Keratinocyte (primary cell): ENCODE measurements around the gene GNPTG. TPM values are rescaled to one million over a fixed set of nuclear protein-coding genes. Genes with fewer than 3 reads are reported as not detected.

ENCODE experiments used
- DNase-seq: peaks from one replicate; pipeline ENCODE4 v3.0.0-alpha.2; 2011; ENCODE audit warnings: low read depth, missing footprints, low spot score
- FAIRE-seq: peaks from 2 replicates; lab custom pipeline; 2011; peaks lifted over from hg19 to GRCh38; lab: Jason Lieb, UNC
- H2AFZ ChIP-seq: 2 replicates; pipeline ENCODE4 v1.6.0; 2012; ENCODE audit warnings: low read length, control low read depth, inconsistent platforms; ENCODE audit not compliant: control insufficient read depth
- H3K27ac ChIP-seq: 2 replicates; pipeline ENCODE4 v1.5.1; 2011; ENCODE audit warnings: low read length; ENCODE audit not compliant: control insufficient read depth, insufficient read depth
- H3K27me3 ChIP-seq: 3 replicates; pipeline ENCODE4 v1.6.0; 2011; ENCODE audit warnings: low read length; ENCODE audit not compliant: control insufficient read depth, insufficient read depth; ENCODE audit errors: extremely low read depth
- H3K36me3 ChIP-seq, 2 experiments: 2 replicates in 1 of 2; 3 replicates in 1 of 2; pipeline ENCODE4 v1.5.1; 2011; ENCODE audit warnings: low read length in 2 of 2, mild to moderate bottlenecking in 1 of 2; ENCODE audit not compliant: control insufficient read depth in 2 of 2, insufficient read depth in 2 of 2; ENCODE audit errors: extremely low read depth in 1 of 2
- H3K4me1 ChIP-seq: 3 replicates; pipeline ENCODE4 v1.5.1; 2011; ENCODE audit warnings: low read length; ENCODE audit not compliant: control insufficient read depth, insufficient read depth; ENCODE audit errors: extremely low read depth
- H3K4me2 ChIP-seq: 3 replicates; pipeline ENCODE4 v1.6.0; 2011; ENCODE audit warnings: low read depth, low read length; ENCODE audit not compliant: control insufficient read depth, insufficient read depth; ENCODE audit errors: extremely low read depth
- H3K4me3 ChIP-seq, 3 experiments: fragments of 200-600 bp in 1 of 3; sonication (generic) in 1 of 3; 2 replicates in 2 of 3; 3 replicates in 1 of 3; pipeline ENCODE4 v1.5.1; 2011 to 2016; ENCODE audit warnings: low read length in 3 of 3, mild to moderate bottlenecking in 3 of 3, control low read depth in 2 of 3, inconsistent platforms in 1 of 3, low read depth in 1 of 3, mixed read lengths in 1 of 3, mixed run types in 1 of 3, moderate library complexity in 1 of 3; ENCODE audit not compliant: control insufficient read depth in 2 of 3, insufficient read depth in 2 of 3; ENCODE audit errors: extremely low read depth in 1 of 3
- H3K79me2 ChIP-seq: 2 replicates; pipeline ENCODE4 v1.6.0; 2012; ENCODE audit warnings: low read length; ENCODE audit not compliant: control insufficient read depth, insufficient read depth
- H3K9ac ChIP-seq: 3 replicates; pipeline ENCODE4 v1.6.0; 2011; ENCODE audit warnings: low read length; ENCODE audit not compliant: control insufficient read depth, insufficient read depth; ENCODE audit errors: extremely low read depth
- H3K9me1 ChIP-seq: 3 replicates; pipeline ENCODE4 v1.6.0; 2011; ENCODE audit warnings: low read length; ENCODE audit not compliant: control insufficient read depth, insufficient read depth; ENCODE audit errors: extremely low read depth
- H3K9me3 ChIP-seq: 2 replicates; pipeline ENCODE4 v1.5.1; 2012; ENCODE audit warnings: low read depth, low read length; ENCODE audit not compliant: control insufficient read depth
- H4K20me1 ChIP-seq: 3 replicates; pipeline ENCODE4 v1.6.0; 2011; ENCODE audit warnings: low read length; ENCODE audit not compliant: control insufficient read depth, insufficient read depth; ENCODE audit errors: extremely low read depth
- CTCF ChIP-seq, 3 experiments: IDR thresholded peaks in 1 of 3; conservative IDR thresholded peaks in 1 of 3; optimal IDR thresholded peaks in 1 of 3; 2 replicates in 2 of 3; 3 replicates in 1 of 3; pipeline versions ENCODE3 to v1.5.1; 2011; ENCODE audit warnings: low read length in 3 of 3, mild to moderate bottlenecking in 3 of 3, moderate library complexity in 2 of 3, control low read depth in 1 of 3, inconsistent platforms in 1 of 3; ENCODE audit not compliant: insufficient read depth in 2 of 3; ENCODE audit errors: extremely low read depth in 1 of 3
- EZH2 ChIP-seq: IDR thresholded peaks from one replicate; pipeline ENCODE4 v1.6.1; 2012; ENCODE audit warnings: inconsistent platforms, mild to moderate bottlenecking, low read length, moderate library complexity
- dilution Hi-C: fragments of 300-500 bp; cut with MboI; formaldehyde crosslinking; loops from one replicate; pipeline ENCODE4 v1.7.0; 2020; ENCODE audit warnings: low sequenced_read_pairs; ENCODE audit not compliant: extremely low pct_ligation_motif_present
- polyA plus RNA-seq, 5 experiments: library from polyadenylated mRNA; depleted of rRNA in 3 of 5; stranded (reverse) in 3 of 5; stranded (forward) in 1 of 5; unstranded in 1 of 5; fragments of >200 nt; gene quantifications; 1 replicate in 1 of 5; 2 replicates in 3 of 5; 3 replicates in 1 of 5; pipeline versions ENCODE4 v1.2.1 to v1.2.3, GENCODE V29; 2011 to 2012; ENCODE audit warnings: missing spikeins in 2 of 5, low read depth in 1 of 5, low replicate concordance in 1 of 5

Gene GNPTG
- polyA plus RNA-seq, 1 donor (not counting 4 experiments of a cell fraction or from before 2014, with no cell fraction given): 30.9 TPM

- Histone ChIP-seq H3K27me3 (peaks cover 15% of the 10 kb centered on the region), H3K9me1 (no peaks in the 10 kb centered on the region), H3K4me3 (peak overlapping the region in 1 of 3 experiments; percentile 26), H2AFZ (no peak overlapping the region), H3K79me2 (no peaks in the 10 kb centered on the region), H4K20me1 (no peaks in the 10 kb centered on the region), H3K9me3 (no peaks in the 10 kb centered on the region), H3K9ac (no peak overlapping the region), H3K27ac (no peak overlapping the region), H3K4me1 (peaks cover 21% of the 10 kb centered on the region), H3K4me2 (peak overlapping the region; percentile 66), H3K36me3 (peaks cover 0 to 1% of the 10 kb centered on the region in 2 experiments)
- TF ChIP-seq CTCF (optimal IDR thresholded peaks at IDR 0.05 in 1 of 3, IDR thresholded peaks at IDR 0.05 in 1 of 3, conservative IDR thresholded peaks at IDR 0.05 in 1 of 3; ENCODE audit: extremely low read depth in 1 of 3, insufficient read depth in 2 of 3, low read length in 3 of 3) (no peak), EZH2 (peak; percentile 36)
- dilution Hi-C loops: no loop called here
- FAIRE-seq: no peak
- no peak for DNase-seq
These were observed 8.1 kb upstream of the GNPTG start for GRCh38 chr16:1343428-1344242.

- no peak overlapping the region for H3K27ac ChIP-seq
- no peak for DNase-seq
- peaks cover 7 to 8% of the 10 kb centered on the region in 2 experiments for H3K36me3 ChIP-seq
- H3K9me1 ChIP-seq: no peaks in the 10 kb centered on the region
- TF ChIP-seq CTCF (optimal IDR thresholded peaks at IDR 0.05 in 1 of 3, IDR thresholded peaks at IDR 0.05 in 1 of 3, conservative IDR thresholded peaks at IDR 0.05 in 1 of 3; ENCODE audit: extremely low read depth in 1 of 3, insufficient read depth in 2 of 3, low read length in 3 of 3): no peak
- TF ChIP-seq EZH2: no peak
- H2AFZ ChIP-seq: no peak overlapping the region
- H3K4me3 ChIP-seq: no peak overlapping the region
- H3K4me2 ChIP-seq: no peak overlapping the region
- dilution Hi-C loops: no loop called here
- H4K20me1 ChIP-seq: no peaks in the 10 kb centered on the region
- no peak for FAIRE-seq
- H3K9me3 ChIP-seq: no peaks in the 10 kb centered on the region
- peaks cover 21% of the 10 kb centered on the region for H3K4me1 ChIP-seq
- H3K79me2 ChIP-seq: no peaks in the 10 kb centered on the region
- peaks cover 14% of the 10 kb centered on the region for H3K27me3 ChIP-seq
- H3K9ac ChIP-seq: no peak overlapping the region
These were observed 7.2 kb upstream of the GNPTG start for GRCh38 chr16:1344499-1344898.
